NCI-H2029 treated with DMSO at 0.1 percent for 48 hours (cell line): ENCODE results near the gene MAN2A2.
"Not testable (repeated sequence)": the region's sequence is repeated elsewhere in the genome, so short reads cannot be mapped to it uniquely, and the experiment has no call there.

Experiments used
- DNase-seq: peaks from one replicate; lab custom pipeline; 2025; lab: John Stamatoyannopoulos, UW

Gene MAN2A2

GRCh38 chr15:90903733-90904536 is 833 bp downstream of the MAN2A2 start:
- no peak for DNase-seq

- no peak for DNase-seq
These were observed 1.6 kb downstream of the MAN2A2 start for GRCh38 chr15:90904746-90905145.

GRCh38 chr15:90905306-90906180 is 2.4 kb downstream of the MAN2A2 start:
- no peak for DNase-seq

GRCh38 chr15:90906181-90906849 is 3.2 kb downstream of the MAN2A2 start:
- no peak for DNase-seq

GRCh38 chr15:90907051-90907660 is 4.1 kb downstream of the MAN2A2 start:
- no peak for DNase-seq

GRCh38 chr15:90907838-90908507 is 4.9 kb downstream of the MAN2A2 start:
- DNase-seq: no peak

- DNase-seq: not testable (repeated sequence)
These were observed 6.3 kb downstream of the MAN2A2 start for GRCh38 chr15:90909449-90909848.

- no peak for DNase-seq
These were observed 6.9 kb downstream of the MAN2A2 start for GRCh38 chr15:90909976-90910375.

GRCh38 chr15:90910441-90911301 is 7.6 kb downstream of the MAN2A2 start:
- no peak for DNase-seq

GRCh38 chr15:90911302-90911623 is 8.2 kb downstream of the MAN2A2 start:
- DNase-seq: no peak

- no peak for DNase-seq
These were observed 9.0 kb downstream of the MAN2A2 start for GRCh38 chr15:90911906-90912769.

GRCh38 chr15:90912770-90913075 is 9.6 kb downstream of the MAN2A2 start:
- DNase-seq: no peak

- DNase-seq: no peak
These were observed 10.4 kb downstream of the MAN2A2 start for GRCh38 chr15:90913398-90913944.

GRCh38 chr15:90914305-90915080 is 11.4 kb downstream of the MAN2A2 start:
- no peak for DNase-seq

- no peak for DNase-seq
These were observed 12.2 kb downstream of the MAN2A2 start for GRCh38 chr15:90915216-90915807.

GRCh38 chr15:90915808-90916440 is 12.8 kb downstream of the MAN2A2 start:
- no peak for DNase-seq

- no peak for DNase-seq
These were observed 13.4 kb downstream of the MAN2A2 start for GRCh38 chr15:90916461-90916860.

- no peak for DNase-seq
These were observed 14.5 kb downstream of the MAN2A2 start for GRCh38 chr15:90917569-90917968.
